Astrocyte (in vitro differentiated cells and primary cell): ENCODE measurements around the gene SNAP23. TPM values are rescaled to one million over a fixed set of nuclear protein-coding genes. Genes with fewer than 3 reads are reported as not detected.

ENCODE experiments used
- DNase-seq: peaks from one replicate; pipeline ENCODE4 v3.0.0-alpha.2; 2010; ENCODE audit warnings: low read depth
- FAIRE-seq: peaks from 2 replicates; lab custom pipeline; 2011; peaks lifted over from hg19 to GRCh38; lab: Jason Lieb, UNC
- H2AFZ ChIP-seq: 2 replicates; pipeline ENCODE4 v1.6.0; 2012; ENCODE audit warnings: low read depth, low read length, inconsistent platforms
- H3K27ac ChIP-seq: 2 replicates; pipeline ENCODE4 v1.5.1; 2011; ENCODE audit warnings: low read depth, low read length, inconsistent platforms
- H3K27me3 ChIP-seq: 2 replicates; pipeline ENCODE4 v1.6.0; 2011; ENCODE audit warnings: low read length, inconsistent platforms; ENCODE audit not compliant: insufficient read depth
- H3K36me3 ChIP-seq: 2 replicates; pipeline ENCODE4 v1.5.1; 2011; ENCODE audit warnings: low read length, inconsistent platforms; ENCODE audit not compliant: insufficient read depth
- H3K4me1 ChIP-seq: 2 replicates; pipeline ENCODE4 v1.5.1; 2011; ENCODE audit warnings: low read length, inconsistent platforms; ENCODE audit not compliant: insufficient read depth
- H3K4me2 ChIP-seq: 2 replicates; pipeline ENCODE4 v1.6.0; 2012; ENCODE audit warnings: low read length, inconsistent platforms
- H3K4me3 ChIP-seq: 2 replicates; pipeline ENCODE4 v1.5.1; 2011; ENCODE audit warnings: low read depth, mild to moderate bottlenecking, low read length, inconsistent platforms; ENCODE audit not compliant: insufficient read depth
- H3K79me2 ChIP-seq: 2 replicates; pipeline ENCODE4 v1.6.0; 2012; ENCODE audit warnings: mild to moderate bottlenecking, low read length, inconsistent platforms; ENCODE audit not compliant: insufficient read depth
- H3K9ac ChIP-seq: 2 replicates; pipeline ENCODE4 v1.6.0; 2012; ENCODE audit warnings: mild to moderate bottlenecking, low read length, inconsistent platforms
- H3K9me3 ChIP-seq: 2 replicates; pipeline ENCODE4 v1.5.1; 2012; ENCODE audit warnings: low read depth, mild to moderate bottlenecking, low read length, inconsistent platforms; ENCODE audit not compliant: insufficient read depth
- H4K20me1 ChIP-seq: 2 replicates; pipeline ENCODE4 v1.6.0; 2012; ENCODE audit warnings: low read length, inconsistent platforms; ENCODE audit not compliant: insufficient read depth
- H3K27ac Mint-ChIP-seq: one replicate; pipeline ENCODE4 v1.8.0; 2021; ENCODE audit warnings: mild to moderate bottlenecking, mixed read lengths; ENCODE audit not compliant: unreplicated experiment
- H3K27me3 Mint-ChIP-seq: one replicate; pipeline ENCODE4 v1.8.0; 2021; ENCODE audit warnings: low read depth, mixed read lengths; ENCODE audit not compliant: unreplicated experiment
- H3K36me3 Mint-ChIP-seq: one replicate; pipeline ENCODE4 v1.8.0; 2021; ENCODE audit warnings: low read depth, mixed read lengths; ENCODE audit not compliant: unreplicated experiment
- H3K4me1 Mint-ChIP-seq: one replicate; pipeline ENCODE4 v1.8.0; 2021; ENCODE audit warnings: low read depth, mixed read lengths; ENCODE audit not compliant: unreplicated experiment
- H3K4me3 Mint-ChIP-seq: one replicate; pipeline ENCODE4 v1.8.0; 2021; ENCODE audit warnings: mild to moderate bottlenecking, moderate library complexity, mixed read lengths; ENCODE audit not compliant: unreplicated experiment
- H3K9me3 Mint-ChIP-seq: one replicate; pipeline ENCODE4 v1.8.0; 2021; ENCODE audit warnings: mild to moderate bottlenecking, mixed read lengths; ENCODE audit not compliant: unreplicated experiment
- EZH2 ChIP-seq: IDR thresholded peaks from 2 replicates; pipeline ENCODE4 v1.6.1; 2012; ENCODE audit warnings: mild to moderate bottlenecking, low read length, inconsistent platforms; ENCODE audit not compliant: insufficient read depth
- total RNA-seq: library from RNA; stranded (reverse); gene quantifications from 2 replicates; pipeline ENCODE4 v1.2.1, GENCODE V29; 2021
- TF ChIP-seq, protein P1 (sequence below): IDR thresholded peaks from 2 replicates; pipeline ENCODE4 v1.5.1; 2011; ENCODE audit warnings: low read depth, mild to moderate bottlenecking, inconsistent platforms, low read length, moderate library complexity; ENCODE audit not compliant: insufficient read depth

SNAP23 gene
- total RNA-seq, 1 donor from 2014 or later: 122 TPM

DNA sequence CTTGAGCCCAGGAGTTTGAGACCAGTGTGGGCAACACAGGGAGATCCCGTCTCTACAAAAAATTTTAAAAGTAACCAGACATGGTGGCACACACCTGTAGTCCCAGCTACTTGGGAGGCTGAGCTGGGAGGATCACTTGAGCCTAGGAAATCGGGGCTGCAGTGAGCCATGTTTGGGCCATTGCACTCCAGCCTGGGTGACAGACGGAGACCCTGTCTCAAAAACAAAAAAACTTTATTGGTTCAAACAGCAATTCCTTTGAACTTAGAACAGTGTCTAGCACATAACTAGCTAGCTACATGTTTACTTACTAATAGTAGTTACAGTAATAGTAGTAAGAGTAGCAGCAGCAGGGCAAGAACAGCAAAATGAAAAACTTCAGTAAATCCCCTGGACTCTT lies 63.3 kb downstream of the SNAP23 start:
- Histone ChIP-seq H3K27me3 (no peaks in the 10 kb centered on the region), H3K4me3 (no peak overlapping the region), H3K9ac (no peak overlapping the region), H3K4me2 (no peak overlapping the region), H3K36me3 (peaks cover 7% of the 10 kb centered on the region), H2AFZ (no peak overlapping the region), H3K4me1 (no peaks in the 10 kb centered on the region), H3K79me2 (peaks cover 19% of the 10 kb centered on the region), H3K9me3 (no peaks in the 10 kb centered on the region), H4K20me1 (peaks cover 4% of the 10 kb centered on the region), H3K27ac (no peak overlapping the region)
- H3K9me3 Mint-ChIP-seq: no peaks in the 10 kb centered on the region
- no peaks in the 10 kb centered on the region for H3K27me3 Mint-ChIP-seq
- FAIRE-seq (no peak), DNase-seq (no peak)
- H3K27ac Mint-ChIP-seq: no peak overlapping the region
- H3K4me3 Mint-ChIP-seq: no peak overlapping the region
- H3K36me3 Mint-ChIP-seq: peaks cover 2% of the 10 kb centered on the region
- no peak for TF ChIP-seq EZH2
- TF ChIP-seq, protein P1, sequence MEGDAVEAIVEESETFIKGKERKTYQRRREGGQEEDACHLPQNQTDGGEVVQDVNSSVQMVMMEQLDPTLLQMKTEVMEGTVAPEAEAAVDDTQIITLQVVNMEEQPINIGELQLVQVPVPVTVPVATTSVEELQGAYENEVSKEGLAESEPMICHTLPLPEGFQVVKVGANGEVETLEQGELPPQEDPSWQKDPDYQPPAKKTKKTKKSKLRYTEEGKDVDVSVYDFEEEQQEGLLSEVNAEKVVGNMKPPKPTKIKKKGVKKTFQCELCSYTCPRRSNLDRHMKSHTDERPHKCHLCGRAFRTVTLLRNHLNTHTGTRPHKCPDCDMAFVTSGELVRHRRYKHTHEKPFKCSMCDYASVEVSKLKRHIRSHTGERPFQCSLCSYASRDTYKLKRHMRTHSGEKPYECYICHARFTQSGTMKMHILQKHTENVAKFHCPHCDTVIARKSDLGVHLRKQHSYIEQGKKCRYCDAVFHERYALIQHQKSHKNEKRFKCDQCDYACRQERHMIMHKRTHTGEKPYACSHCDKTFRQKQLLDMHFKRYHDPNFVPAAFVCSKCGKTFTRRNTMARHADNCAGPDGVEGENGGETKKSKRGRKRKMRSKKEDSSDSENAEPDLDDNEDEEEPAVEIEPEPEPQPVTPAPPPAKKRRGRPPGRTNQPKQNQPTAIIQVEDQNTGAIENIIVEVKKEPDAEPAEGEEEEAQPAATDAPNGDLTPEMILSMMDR: no peak
- no peaks in the 10 kb centered on the region for H3K4me1 Mint-ChIP-seq

- H3K4me3 Mint-ChIP-seq: peak within 1 kb of the TSS; percentile 94
- H3K27ac ChIP-seq: peak within 1 kb of the TSS; percentile 65
- peak within 1 kb of the TSS; percentile 88 for H3K9ac ChIP-seq
- H3K36me3 Mint-ChIP-seq: no peaks in the 10 kb centered on the region
- TF ChIP-seq, protein P1: no peak
- H3K27me3 Mint-ChIP-seq: no peaks in the 10 kb centered on the region
- FAIRE-seq (no peak), DNase-seq (peak; percentile 92)
- H3K79me2 ChIP-seq: peaks cover 15% of the 10 kb centered on the region
- H3K36me3 ChIP-seq: no peaks in the 10 kb centered on the region
- peak within 1 kb of the TSS; percentile 97 for H2AFZ ChIP-seq
- H3K9me3 ChIP-seq: no peaks in the 10 kb centered on the region
- peak within 1 kb of the TSS; percentile 44 for H3K27ac Mint-ChIP-seq
- H3K27me3 ChIP-seq: no peaks in the 10 kb centered on the region
- H3K4me2 ChIP-seq: peak within 1 kb of the TSS; percentile 95
- H3K4me3 ChIP-seq: peak within 1 kb of the TSS; percentile 81
- H4K20me1 ChIP-seq: peaks cover 26% of the 10 kb centered on the region
- H3K4me1 ChIP-seq: peaks cover 14% of the 10 kb centered on the region
- H3K4me1 Mint-ChIP-seq: peaks cover 3% of the 10 kb centered on the region
- no peaks in the 10 kb centered on the region for H3K9me3 Mint-ChIP-seq
These were observed 80.0 kb downstream of the SNAP23 start, which contains the start of gene STARD9 for GRCh38 chr15:42575188-42576039. STARD9 (plus strand) TSS chr15:42575606; CDS start chr15:42575716, 110 bp downstream.
